Duodenal mucosa (tissue), 2 donors: ENCODE results near the gene POMP.

ENCODE experiments used
- H3K27ac ChIP-seq: one replicate; pipeline ENCODE4 v1.7.0; 2013; ENCODE audit warnings: low read depth, low read length
- H3K27me3 ChIP-seq, 2 donors: one replicate each; pipeline ENCODE4 v1.7.0; 2013; ENCODE audit warnings: low read length in 2 of 2, control low read depth in 1 of 2; ENCODE audit not compliant: insufficient read depth in 2 of 2, control insufficient read depth in 1 of 2
- H3K36me3 ChIP-seq, 2 donors: one replicate each; pipeline ENCODE4 v1.7.0; 2013; ENCODE audit warnings: low read length in 2 of 2, control low read depth in 1 of 2; ENCODE audit not compliant: insufficient read depth in 2 of 2, control insufficient read depth in 1 of 2
- H3K4me1 ChIP-seq, 2 donors: one replicate each; pipeline ENCODE4 v1.7.0; 2013; ENCODE audit warnings: low read length in 2 of 2, control low read depth in 1 of 2; ENCODE audit not compliant: insufficient read depth in 2 of 2, control insufficient read depth in 1 of 2
- H3K4me3 ChIP-seq, 2 donors: one replicate each; pipeline ENCODE4 v1.7.0; 2013; ENCODE audit warnings: low read length in 2 of 2, low read depth in 1 of 2
- H3K9ac ChIP-seq, 2 donors: one replicate each; pipeline ENCODE4 v1.7.0; 2013; ENCODE audit warnings: low read length in 2 of 2, low read depth in 1 of 2
- H3K9me3 ChIP-seq, 2 donors: one replicate each; pipeline ENCODE4 v1.7.0; 2013; ENCODE audit warnings: low read length in 2 of 2, control low read depth in 1 of 2; ENCODE audit not compliant: control insufficient read depth in 1 of 2

Gene POMP

DNA sequence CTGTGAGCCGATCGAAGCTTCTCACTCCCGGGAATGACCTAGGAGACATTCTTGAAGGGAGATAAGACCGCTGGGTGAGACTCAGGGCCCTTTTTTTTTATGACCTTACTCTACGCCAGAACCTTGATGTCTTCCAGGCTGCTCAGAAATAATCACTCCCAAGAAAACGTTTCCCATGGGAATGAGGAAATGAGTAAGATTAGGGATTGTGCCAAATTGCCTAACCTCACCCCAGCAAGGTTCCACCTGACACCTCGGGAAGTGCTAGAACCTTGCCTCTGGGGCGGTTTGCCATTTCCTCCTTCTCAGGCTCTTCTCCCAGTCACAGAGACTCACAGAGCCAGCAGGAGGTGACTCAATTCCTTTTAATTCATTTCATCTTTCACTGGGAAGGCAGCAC lies 57.6 kb downstream of the POMP start:
- no peak overlapping the region for H3K27ac ChIP-seq
- H3K36me3 ChIP-seq, result peaks cover 3 to 4% of the 10 kb centered on the region in 2 donors
- peaks cover 21 to 22% of the 10 kb centered on the region in 2 donors for H3K4me1 ChIP-seq
- H3K27me3 ChIP-seq, result no peaks in the 10 kb centered on the region
- H3K9me3 ChIP-seq, result no peaks in the 10 kb centered on the region
- H3K4me3 ChIP-seq, result peak overlapping the region; percentile 35 to 91
- H3K9ac ChIP-seq, result peak overlapping the region; percentile 12 to 28

DNA sequence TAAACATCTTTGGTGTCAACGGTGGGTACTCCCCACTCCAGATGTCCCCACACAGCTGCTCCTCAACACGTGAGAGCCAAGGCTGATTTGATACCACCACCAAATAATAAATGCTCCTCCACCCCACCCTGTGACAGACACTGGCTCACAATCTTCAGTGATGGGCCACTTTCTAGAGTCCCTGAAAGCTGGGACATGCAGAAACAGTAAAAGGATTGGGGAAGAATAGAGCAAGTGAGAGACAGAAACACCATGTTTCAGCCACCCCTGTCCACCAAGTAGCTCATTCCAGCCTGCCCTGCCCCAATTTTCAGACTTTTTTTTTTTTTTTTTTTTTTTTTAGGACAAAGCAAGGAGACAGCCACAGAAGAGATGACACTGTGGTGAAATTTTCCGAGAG lies 58.2 kb downstream of the POMP start:
- Histone ChIP-seq H3K27me3 (no peaks in the 10 kb centered on the region), H3K4me1 (peaks cover 16 to 18% of the 10 kb centered on the region in 2 donors), H3K4me3 (peak overlapping the region; percentile 91 to 94), H3K9ac (peak overlapping the region; percentile 28 to 39), H3K9me3 (no peaks in the 10 kb centered on the region), H3K27ac (no peak overlapping the region), H3K36me3 (no peaks in the 10 kb centered on the region)

DNA sequence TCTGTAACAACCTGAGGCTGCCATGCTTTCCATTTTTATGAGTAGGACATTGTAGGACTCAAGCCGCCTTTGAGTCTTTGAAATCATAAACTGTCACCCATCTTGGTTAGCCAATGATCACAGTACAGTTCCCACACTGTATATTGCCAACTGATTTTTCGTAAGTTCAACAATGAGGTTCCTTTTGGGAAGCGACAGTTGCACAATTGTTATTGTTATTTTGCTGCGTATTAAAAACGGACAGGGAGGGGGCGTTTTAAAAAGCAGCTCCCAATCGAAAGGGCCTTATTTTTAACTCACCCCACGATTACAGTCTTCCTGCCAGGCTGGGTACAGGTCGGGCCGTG lies 59.2 kb downstream of the POMP start:
- H3K4me3 ChIP-seq, result peak overlapping the region; percentile 91 to 94
- H3K4me1 ChIP-seq, result peaks cover 16 to 18% of the 10 kb centered on the region in 2 donors
- H3K9ac ChIP-seq, result peak overlapping the region; percentile 96 to 98
- no peaks in the 10 kb centered on the region for H3K9me3 ChIP-seq
- H3K27ac ChIP-seq, result peak overlapping the region; percentile 93
- no peaks in the 10 kb centered on the region for H3K36me3 ChIP-seq
- no peaks in the 10 kb centered on the region for H3K27me3 ChIP-seq

DNA sequence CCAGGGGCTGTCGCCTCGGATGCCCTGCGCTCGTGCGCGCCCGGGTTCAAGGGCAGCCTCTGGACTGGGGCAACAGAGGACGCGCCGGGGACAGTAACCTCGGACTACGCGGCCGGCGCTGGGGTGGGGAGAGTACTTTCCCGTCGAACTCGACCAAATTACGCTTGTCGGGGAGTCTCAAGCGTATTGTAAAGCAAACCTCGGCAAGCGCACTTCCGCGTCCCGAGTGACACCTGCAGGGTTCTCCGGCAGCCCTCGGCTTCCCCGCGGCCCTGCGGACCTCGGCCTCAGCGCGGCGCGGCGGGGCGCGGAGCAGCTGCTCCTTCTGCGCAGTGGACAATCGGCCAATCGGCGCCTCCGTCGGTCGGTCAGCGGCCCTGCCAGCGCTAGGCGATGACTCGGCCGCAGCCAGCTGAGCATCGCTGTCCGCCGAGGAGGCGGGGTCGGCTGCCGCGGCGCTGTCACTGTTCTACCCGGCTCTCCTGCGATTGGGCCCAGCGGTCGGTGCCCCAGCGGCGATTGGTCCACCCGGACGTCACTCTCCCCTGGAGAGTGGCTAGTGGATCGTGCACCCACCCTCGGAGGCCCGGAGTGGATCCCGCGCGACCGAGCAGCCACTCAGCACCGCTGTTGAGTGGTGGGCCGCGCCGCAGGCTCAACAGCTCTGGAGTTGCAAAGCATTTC lies 59.8 kb downstream of the POMP start, which contains the start of gene SLC46A3:
TSS of gene SLC46A3 (minus strand) at position 428 of the 684 bp plus-strand sequence. CDS start 972 bp downstream, outside the sequence.
- no peaks in the 10 kb centered on the region for H3K27me3 ChIP-seq
- H3K27ac ChIP-seq, result peak within 1 kb of the TSS; percentile 93
- H3K9ac ChIP-seq, result peak within 1 kb of the TSS; percentile 96 to 98
- peak within 1 kb of the TSS; percentile 91 to 94 for H3K4me3 ChIP-seq
- H3K4me1 ChIP-seq, result peaks cover 16 to 18% of the 10 kb centered on the region in 2 donors
- no peaks in the 10 kb centered on the region for H3K36me3 ChIP-seq
- no peaks in the 10 kb centered on the region for H3K9me3 ChIP-seq

DNA sequence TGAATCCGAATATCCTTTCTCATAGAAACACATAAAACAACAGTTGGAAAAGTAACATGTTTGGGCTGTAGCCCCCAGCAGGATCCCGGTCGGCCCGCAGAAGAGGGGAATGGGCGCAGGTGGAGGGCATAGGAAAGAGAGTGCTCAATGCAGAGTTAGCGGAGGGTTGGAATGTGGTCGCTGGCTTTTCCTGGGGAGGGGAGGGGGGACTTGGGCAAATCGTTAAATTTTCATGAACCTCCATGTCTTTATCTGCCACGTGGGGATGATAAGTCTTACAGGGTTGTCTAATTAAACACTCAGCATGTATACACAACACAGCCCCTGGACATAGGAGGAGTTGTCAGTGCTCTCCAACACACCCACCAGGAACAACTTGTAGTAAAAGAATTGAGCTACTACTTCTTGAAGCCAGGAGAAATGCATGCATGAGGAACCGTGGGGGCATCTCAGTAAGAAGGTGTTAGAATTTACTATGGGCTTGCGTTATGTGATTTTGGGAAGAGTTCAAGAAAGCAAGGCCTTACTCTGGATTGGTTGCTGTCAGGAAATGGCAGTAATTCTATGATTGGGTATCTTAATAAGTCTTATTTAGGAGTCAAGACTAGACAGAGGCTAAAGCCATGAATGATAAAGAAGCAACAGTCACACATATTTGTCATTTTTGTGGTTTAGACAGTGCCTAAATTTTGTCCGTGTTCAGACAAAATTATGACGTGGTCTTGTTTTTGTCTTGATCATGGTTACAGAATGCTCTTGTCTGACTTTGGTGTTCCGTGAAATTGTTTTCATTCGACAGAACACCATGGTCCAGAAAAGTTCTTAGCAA lies 60.5 kb downstream of the POMP start:
- H3K36me3 ChIP-seq, result no peaks in the 10 kb centered on the region
- H3K9ac ChIP-seq, result peak overlapping the region; percentile 79 to 96
- H3K4me1 ChIP-seq, result peaks cover 16 to 18% of the 10 kb centered on the region in 2 donors
- H3K4me3 ChIP-seq, result peak overlapping the region; percentile 91 to 94
- H3K27ac ChIP-seq, result no peak overlapping the region
- H3K27me3 ChIP-seq, result no peaks in the 10 kb centered on the region
- H3K9me3 ChIP-seq, result no peaks in the 10 kb centered on the region

DNA sequence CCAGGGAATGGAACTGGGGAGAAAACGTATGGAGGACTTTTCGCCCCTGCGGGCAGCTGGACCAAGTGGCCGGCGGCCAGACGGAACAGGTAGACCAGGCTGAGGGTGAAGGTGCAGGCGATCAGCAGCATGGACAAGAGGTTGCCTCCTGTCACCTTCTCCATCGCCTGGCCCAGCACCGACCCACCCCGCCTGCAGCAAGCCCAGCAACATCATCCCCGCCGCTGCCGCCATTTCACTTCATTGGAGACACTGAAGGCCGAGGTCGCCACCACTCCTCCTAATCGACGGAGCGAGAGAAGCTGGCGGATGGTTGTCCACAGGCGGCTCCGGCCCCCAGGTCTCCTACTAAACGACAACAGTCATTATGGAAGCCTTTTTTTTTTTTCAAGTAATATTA lies 64.9 kb downstream of the POMP start:
- H3K36me3 ChIP-seq, result no peaks in the 10 kb centered on the region
- peaks cover 8 to 14% of the 10 kb centered on the region in 2 donors for H3K4me1 ChIP-seq
- H3K4me3 ChIP-seq, result no peak overlapping the region
- no peak overlapping the region for H3K27ac ChIP-seq
- no peaks in the 10 kb centered on the region for H3K27me3 ChIP-seq
- no peaks in the 10 kb centered on the region for H3K9me3 ChIP-seq
- no peak overlapping the region for H3K9ac ChIP-seq

DNA sequence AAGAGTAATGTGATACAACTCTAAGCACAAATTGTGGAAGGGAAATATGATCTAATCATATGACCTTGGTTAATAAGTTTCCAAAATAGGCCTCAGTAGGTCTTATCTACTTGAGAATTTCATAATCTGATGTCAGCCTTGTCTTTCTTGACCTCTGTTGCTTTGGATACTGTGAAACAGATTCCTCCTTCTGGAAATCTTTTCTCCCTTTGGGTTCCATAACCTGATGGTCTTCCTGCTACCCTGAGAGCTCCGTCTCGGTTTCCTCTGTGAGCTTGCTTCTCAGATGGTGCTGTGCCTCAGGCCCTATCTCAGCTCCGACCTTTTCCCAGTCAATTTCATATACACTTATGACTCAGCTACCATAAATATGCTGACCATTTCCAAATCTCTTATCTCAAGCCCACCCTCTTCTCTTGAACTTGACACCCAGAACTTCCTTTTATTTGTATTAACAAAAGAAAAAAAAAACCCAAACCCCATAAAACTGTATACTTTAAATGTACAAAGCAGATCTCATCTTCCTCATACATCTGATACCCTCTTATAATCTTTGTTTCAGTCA lies 66.2 kb downstream of the POMP start:
- Histone ChIP-seq H3K4me1 (peaks cover 4 to 14% of the 10 kb centered on the region in 2 donors), H3K27ac (no peak overlapping the region), H3K27me3 (no peaks in the 10 kb centered on the region), H3K36me3 (no peaks in the 10 kb centered on the region), H3K9ac (no peak overlapping the region), H3K9me3 (no peaks in the 10 kb centered on the region), H3K4me3 (peak overlapping the region in 1 of 2 donors; percentile 8)
